Stimulated activated CD4-positive, alpha-beta T cell treated with anti-CD3 and anti-CD28 coated beads, Interleukin-12 subunit alpha, Interleukin-12 subunit beta, amount 100 ng/mL, for 4 hours (primary cell): ENCODE results near the gene BATF2.

ENCODE experiments used
- DNase-seq: peaks from one replicate; pipeline ENCODE4 v3.0.0-alpha.2; 2020

Gene BATF2

DNA sequence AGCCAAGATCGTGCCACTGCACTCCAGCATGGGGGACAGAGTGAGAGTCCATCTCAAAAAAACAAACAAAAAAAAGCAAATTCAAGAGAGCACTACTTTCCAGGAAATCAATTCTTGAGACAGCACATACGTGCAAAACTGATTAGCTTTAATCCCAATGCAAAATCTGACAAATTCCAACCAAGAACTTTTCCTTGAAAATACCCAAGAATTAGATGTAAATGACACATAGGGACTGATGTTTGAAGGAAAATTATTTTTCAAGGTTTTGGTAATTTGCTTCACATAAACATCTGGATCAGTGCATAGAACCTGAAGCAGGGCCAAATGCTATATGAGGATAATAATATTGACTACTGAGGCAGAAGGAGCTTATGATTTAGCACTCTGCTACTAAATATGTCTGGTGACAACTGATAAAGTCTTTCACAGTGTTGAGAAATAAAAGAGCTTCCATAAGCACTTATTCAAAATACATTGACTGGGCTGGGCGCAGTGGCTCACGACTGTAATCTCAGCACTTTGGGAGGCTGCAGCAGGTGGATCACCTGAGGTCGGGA is 33.6 kb downstream of the BATF2 start:
- DNase-seq: no peak

DNA sequence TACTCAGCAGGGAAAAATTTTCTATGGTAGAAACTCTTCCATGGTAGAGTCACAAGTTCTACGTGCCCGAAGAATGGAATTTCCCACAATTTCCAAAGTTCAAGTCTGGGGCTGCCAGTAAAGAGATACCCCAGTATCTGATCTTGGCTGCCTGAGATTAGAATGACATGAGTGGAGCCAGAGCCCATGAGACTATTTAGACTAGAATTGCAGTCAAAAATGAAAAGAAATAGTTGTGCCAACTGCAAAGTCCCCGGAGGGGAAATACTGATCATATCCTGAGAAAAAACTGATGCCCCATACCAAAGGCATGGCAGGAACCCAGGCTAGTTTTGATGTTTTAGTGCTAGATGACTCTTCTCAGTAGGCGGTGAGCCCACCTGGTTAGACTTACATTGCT is 36.1 kb downstream of the BATF2 start:
- no peak for DNase-seq

DNA sequence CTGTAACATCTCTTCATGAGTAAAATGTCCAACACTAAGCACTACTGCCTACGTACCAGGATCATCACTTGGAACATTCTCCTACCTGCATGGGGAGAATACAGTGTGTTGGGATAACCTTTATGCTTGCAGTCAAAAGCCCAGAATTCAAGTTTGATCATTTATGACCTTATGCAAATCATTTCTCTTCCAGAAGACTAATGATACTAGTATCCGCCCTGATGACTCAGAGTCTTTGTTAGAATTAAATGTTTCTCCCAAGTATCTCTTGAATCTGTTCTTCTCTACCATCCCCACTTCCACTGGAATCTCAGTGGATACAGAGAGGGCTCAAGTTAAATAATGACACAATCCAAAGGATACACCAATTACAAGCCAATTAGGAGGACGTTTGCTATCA is 37.3 kb downstream of the BATF2 start:
- no peak for DNase-seq

DNA sequence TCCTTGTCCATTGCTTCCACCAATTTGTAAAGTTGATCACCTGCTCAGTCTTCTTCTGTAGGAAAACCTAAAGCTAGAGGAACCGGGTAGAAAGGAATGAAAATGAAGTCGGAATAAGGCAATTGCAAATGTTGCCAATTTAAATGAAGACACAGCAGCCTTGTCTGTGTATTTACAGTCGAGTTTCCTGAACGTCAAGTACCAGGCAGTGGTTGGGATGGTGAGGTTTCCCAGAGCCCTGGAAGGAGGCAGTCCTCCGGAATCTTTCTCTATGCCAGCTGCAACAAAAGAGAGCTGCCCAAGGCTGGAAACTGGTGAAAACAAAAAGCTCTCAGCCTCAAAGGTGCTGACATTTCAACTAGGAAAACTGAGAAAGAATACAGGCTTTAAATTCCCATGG is 42.6 kb downstream of the BATF2 start:
- DNase-seq: no peak

DNA sequence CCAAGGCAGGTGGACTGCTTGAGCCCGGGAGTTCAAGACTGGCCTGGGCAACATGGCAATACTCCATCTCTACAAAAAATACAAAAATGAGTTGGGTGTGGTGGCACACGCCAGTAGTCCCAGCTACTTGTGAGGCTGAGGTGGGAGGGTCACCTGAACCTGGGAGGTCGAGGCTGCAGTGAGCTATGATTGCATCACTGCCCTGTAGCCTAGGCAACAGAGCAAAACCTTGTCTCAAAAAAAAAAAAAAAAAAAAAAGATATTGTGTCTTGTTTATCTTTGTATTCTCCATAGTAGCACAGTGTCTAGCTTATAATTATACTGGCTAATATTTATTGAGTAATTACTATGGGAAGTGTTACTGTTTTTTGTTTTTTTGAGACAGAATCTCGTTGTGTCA is 45.2 kb downstream of the BATF2 start:
- DNase-seq: no peak

DNA sequence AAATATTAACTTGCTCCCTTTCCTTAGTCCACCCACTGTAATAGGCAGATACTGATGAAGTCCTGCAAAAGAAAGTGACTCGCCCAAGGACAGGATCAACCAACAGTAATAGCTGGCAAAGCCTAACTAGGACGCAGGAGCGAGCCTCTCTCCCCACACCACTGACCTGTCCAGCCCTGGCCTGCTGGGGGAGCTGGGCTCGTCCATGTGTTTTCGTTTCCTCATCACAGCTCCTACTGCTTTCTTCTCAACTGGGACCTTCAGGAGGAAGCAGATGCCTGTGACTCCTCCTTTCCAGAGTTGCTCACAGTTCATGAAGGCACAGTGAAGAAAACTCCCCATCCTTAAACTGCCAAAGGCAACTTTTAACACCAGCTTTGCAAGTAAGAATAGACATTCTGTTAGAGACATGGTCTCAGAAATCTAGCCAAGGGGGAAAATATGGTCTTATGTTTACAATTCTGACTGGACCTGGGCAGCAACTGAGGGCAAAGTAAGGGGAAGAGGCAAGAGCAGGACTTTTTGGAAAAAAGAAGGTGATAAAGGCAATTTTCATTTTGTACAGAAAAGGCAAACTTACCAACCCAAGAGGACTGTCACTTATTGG is 49.5 kb downstream of the BATF2 start:
- DNase-seq: no peak
